Astrocyte of the spinal cord (primary cell): Measurements from ENCODE around the gene NRARP.
A peak's percentile ranks its signal among the peaks of the same experiment; 100 is the strongest.

ENCODE experiments used
- DNase-seq: peaks from one replicate; pipeline ENCODE4 v3.0.0; 2011; ENCODE audit warnings: low read depth, low spot score
- H3K4me3 ChIP-seq: 2 replicates; pipeline ENCODE4 v1.5.1; 2011; ENCODE audit warnings: low read depth, mild to moderate bottlenecking, low read length, moderate library complexity
- CTCF ChIP-seq: IDR thresholded peaks from 2 replicates; pipeline ENCODE4 v1.5.1; 2012; ENCODE audit warnings: low read depth, mild to moderate bottlenecking, low read length, inconsistent platforms
- in situ Hi-C: cut with HindIII; loops from 2 replicates; pipeline ENCODE4 v1.10.0; 2017; ENCODE audit warnings: low sequenced_read_pairs

NRARP gene

GRCh38 chr9:137300567-137301080 lies 1.4 kb downstream of the NRARP start:
- peak; percentile 32 for DNase-seq
- in situ Hi-C loops: no loop called here
- H3K4me3 ChIP-seq: peak overlapping the region; percentile 37
- TF ChIP-seq CTCF: no peak

- DNase-seq: no peak
- TF ChIP-seq CTCF: no peak
- in situ Hi-C loops: no loop called here
- H3K4me3 ChIP-seq: no peak overlapping the region
Measured at GRCh38 chr9:137299938-137300337, 2.1 kb downstream of the NRARP start.

- H3K4me3 ChIP-seq: no peak overlapping the region
- in situ Hi-C loops: no loop called here
- no peak for TF ChIP-seq CTCF
- no peak for DNase-seq
Measured at GRCh38 chr9:137299203-137299565, 2.9 kb downstream of the NRARP start.

GRCh38 chr9:137298401-137299202 lies 3.5 kb downstream of the NRARP start:
- DNase-seq: no peak
- no peak overlapping the region for H3K4me3 ChIP-seq
- in situ Hi-C loops: no loop called here
- no peak for TF ChIP-seq CTCF

- TF ChIP-seq CTCF: no peak
- no peak overlapping the region for H3K4me3 ChIP-seq
- in situ Hi-C loops: no loop called here
- no peak for DNase-seq
Measured at GRCh38 chr9:137297966-137298365, 4.1 kb downstream of the NRARP start.

GRCh38 chr9:137296670-137297664 lies 5.1 kb downstream of the NRARP start:
- DNase-seq: peak; percentile 56
- in situ Hi-C loops: no loop called here
- no peak for TF ChIP-seq CTCF
- H3K4me3 ChIP-seq: no peak overlapping the region
